ENCODE results near the gene NUDT7. TPM values are rescaled to one million over a fixed set of nuclear protein-coding genes. Genes with fewer than 3 reads are reported as not detected.

NUDT7 gene
- total RNA-seq, 4 donors from 2014 or later, result 10.3 to 16.0 (median 12.0) TPM

DNA sequence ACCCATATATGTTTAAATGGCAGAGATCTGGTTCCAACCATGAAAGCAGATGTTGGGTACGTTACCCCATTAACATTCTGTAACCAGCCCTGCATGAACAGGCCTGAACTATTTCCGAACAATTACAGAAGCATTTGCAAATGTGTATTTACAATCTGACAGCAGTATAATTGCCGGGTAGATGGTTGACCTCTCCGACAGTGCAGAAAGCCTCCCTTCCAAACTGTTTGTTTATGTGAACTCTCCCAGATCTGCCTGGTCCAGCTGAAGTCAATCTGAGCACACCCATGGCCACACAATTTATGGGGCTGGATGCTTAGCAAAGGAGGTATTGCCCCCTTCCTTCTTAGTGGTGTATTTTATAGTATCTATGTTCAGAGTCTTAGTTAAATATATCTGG is 21.8 kb downstream of the NUDT7 start:
- 67 to 77% methylated on average over 4 of the region's 4 CpGs for WGBS, 2 donors
- intact Hi-C loops (cut with DNase I; ENCODE audit: low total_unique reads), result no loop called here
- no peak for DNase-seq (ENCODE audit: low spot score in 2 of 2)
- TF ChIP-seq, protein P1, sequence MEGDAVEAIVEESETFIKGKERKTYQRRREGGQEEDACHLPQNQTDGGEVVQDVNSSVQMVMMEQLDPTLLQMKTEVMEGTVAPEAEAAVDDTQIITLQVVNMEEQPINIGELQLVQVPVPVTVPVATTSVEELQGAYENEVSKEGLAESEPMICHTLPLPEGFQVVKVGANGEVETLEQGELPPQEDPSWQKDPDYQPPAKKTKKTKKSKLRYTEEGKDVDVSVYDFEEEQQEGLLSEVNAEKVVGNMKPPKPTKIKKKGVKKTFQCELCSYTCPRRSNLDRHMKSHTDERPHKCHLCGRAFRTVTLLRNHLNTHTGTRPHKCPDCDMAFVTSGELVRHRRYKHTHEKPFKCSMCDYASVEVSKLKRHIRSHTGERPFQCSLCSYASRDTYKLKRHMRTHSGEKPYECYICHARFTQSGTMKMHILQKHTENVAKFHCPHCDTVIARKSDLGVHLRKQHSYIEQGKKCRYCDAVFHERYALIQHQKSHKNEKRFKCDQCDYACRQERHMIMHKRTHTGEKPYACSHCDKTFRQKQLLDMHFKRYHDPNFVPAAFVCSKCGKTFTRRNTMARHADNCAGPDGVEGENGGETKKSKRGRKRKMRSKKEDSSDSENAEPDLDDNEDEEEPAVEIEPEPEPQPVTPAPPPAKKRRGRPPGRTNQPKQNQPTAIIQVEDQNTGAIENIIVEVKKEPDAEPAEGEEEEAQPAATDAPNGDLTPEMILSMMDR (IDR thresholded peaks at IDR 0.05), result no peak
- no peak for TF ChIP-seq POLR2A (IDR thresholded peaks at IDR 0.05)
- no peak overlapping the region for H3K4me3 ChIP-seq (ENCODE audit: low read depth, poor library complexity, severe bottlenecking)

DNA sequence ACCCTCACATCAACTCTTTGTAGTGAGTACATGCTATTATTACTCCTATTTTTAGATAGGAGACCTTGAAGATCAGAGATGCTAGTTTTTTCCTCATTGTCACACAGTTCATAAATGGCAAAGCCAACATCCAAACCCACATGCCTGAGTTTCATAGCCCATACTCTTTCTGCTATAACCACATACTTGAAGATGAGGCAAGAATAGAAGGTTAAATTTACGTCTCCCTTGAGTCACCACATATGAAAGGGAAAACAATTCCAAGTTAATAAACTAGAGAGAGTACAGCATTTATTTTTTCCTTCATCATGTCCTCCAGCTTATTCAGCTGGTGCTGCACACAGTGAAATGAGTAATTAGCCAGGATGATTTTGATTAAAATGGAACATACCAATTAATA is 23.7 kb downstream of the NUDT7 start:
- no peak overlapping the region for H3K4me3 ChIP-seq (ENCODE audit: low read depth, poor library complexity, severe bottlenecking)
- TF ChIP-seq POLR2A (IDR thresholded peaks at IDR 0.05), result no peak
- TF ChIP-seq, protein P1 (IDR thresholded peaks at IDR 0.05), result no peak
- intact Hi-C loops (cut with DNase I; ENCODE audit: low total_unique reads), result no loop called here
- 51 to 72% methylated on average over 1 of the region's 1 CpG for WGBS, 2 donors
- no peak for DNase-seq (ENCODE audit: low spot score in 2 of 2)

DNA sequence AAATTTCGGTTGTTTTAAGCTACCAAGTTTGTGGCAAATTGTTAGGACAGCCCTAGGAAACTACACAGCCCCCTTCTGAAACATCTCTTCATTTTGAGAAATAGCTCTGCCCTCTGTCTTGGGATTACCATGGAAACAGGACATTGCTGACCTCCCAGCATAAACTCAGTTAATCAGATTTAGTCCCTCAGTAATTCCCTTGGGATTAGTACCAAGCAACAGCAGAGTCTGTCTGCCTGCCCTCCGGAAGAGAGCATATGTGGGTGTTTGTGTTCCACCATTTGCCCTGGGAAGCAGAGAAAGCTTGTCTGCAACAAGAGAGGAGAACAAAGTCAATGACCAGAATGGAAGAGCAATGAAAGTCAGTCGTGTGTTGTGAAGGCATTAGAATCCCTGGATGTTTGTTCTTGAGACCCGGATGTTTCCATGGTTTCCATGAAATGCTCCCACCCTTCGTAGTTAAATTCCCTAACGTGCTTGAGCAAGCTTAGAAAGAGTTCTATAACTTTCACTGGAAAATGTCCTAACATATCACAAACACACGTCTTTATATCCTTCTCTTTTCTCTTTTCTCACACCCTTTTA is 26.2 kb downstream of the NUDT7 start:
- 56 to 65% methylated on average over 7 of the region's 7 CpGs for WGBS, 2 donors
- TF ChIP-seq, protein P1 (IDR thresholded peaks at IDR 0.05), result no peak
- intact Hi-C loops (cut with DNase I; ENCODE audit: low total_unique reads), result no loop called here
- DNase-seq (ENCODE audit: low spot score in 2 of 2), result no peak
- H3K4me3 ChIP-seq (ENCODE audit: low read depth, poor library complexity, severe bottlenecking), result no peak overlapping the region

DNA sequence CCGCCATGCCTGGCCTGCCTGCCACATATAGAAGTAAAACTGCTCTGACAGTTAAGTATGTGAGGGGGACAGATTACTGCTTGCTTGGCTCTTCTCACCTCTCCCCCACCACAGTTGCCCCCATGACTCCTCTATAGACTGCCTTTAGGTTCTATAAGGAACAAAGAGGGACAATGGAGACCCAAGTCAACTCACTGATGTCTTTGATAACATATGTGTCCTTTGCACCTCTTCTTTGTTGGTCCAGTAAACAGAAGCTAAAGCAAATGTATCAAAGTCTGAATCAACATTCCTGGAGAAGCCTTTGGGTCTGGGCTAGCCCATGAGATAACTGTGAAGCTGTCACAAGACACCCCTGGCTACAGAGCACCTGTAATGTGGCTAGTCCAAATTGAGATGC is 27.1 kb downstream of the NUDT7 start:
- H3K4me3 ChIP-seq (ENCODE audit: low read depth, poor library complexity, severe bottlenecking), result no peak overlapping the region
- TF ChIP-seq, protein P1 (IDR thresholded peaks at IDR 0.05), result no peak
- no peak for TF ChIP-seq POLR2A (IDR thresholded peaks at IDR 0.05)
- no peak for DNase-seq (ENCODE audit: low spot score in 2 of 2)
- WGBS, 2 donors, result 64 to 100% methylated on average over 1 of the region's 1 CpG
- intact Hi-C loops (cut with DNase I; ENCODE audit: low total_unique reads), result no loop called here

DNA sequence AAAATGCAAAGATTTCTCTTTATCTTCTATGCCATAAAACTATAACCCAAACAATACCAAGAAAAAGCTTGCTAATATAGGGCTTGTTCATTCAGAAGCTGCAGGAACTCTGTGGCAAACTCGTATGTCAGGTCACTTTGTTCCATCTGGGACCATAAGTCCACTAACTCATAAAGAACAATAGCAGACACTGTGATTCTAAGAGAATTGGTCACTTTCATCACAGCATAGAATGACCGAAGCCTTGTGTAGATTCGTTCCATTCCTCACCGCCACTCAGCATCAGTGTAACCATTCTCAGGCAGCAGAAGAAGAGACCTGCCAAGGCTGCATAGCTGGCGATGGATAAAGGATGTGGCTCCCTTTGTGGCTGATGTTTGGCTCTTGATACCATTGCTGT is 35.7 kb downstream of the NUDT7 start:
- intact Hi-C loops (cut with DNase I; ENCODE audit: low total_unique reads), result no loop called here
- no peak for TF ChIP-seq POLR2A (IDR thresholded peaks at IDR 0.05)
- TF ChIP-seq, protein P1 (IDR thresholded peaks at IDR 0.05), result no peak
- H3K4me3 ChIP-seq (ENCODE audit: low read depth, poor library complexity, severe bottlenecking), result no peak overlapping the region
- 90 to 92% methylated on average over 5 of the region's 5 CpGs for WGBS, 2 donors
- no peak for DNase-seq (ENCODE audit: low spot score in 2 of 2)

DNA sequence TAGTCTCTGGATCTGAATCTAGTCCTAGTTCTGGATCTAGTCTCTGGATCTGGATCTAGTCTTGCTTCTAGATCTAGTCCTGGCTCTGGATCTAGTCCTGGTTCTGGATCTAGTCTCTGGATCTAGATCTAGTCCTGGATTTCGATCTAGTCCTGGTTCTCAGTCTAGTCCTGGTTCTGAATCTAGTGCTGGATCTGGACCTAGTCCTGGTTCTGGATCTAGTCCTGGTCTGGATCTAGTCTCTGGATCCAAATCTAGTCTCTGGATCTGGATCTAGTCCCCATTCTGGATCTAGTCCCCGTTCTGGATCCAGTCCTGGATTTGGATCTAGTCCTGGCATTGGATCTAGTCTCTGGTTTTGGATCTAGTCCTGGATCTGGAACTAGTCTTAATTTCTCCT is 36.2 kb downstream of the NUDT7 start:
- no peak for DNase-seq (ENCODE audit: low spot score in 2 of 2)
- no peak overlapping the region for H3K4me3 ChIP-seq (ENCODE audit: low read depth, poor library complexity, severe bottlenecking)
- intact Hi-C loops (cut with DNase I; ENCODE audit: low total_unique reads), result no loop called here
- TF ChIP-seq, protein P1 (IDR thresholded peaks at IDR 0.05), result no peak
- TF ChIP-seq POLR2A (IDR thresholded peaks at IDR 0.05), result no peak
- WGBS, 2 donors, result 73 to 80% methylated on average over 2 of the region's 2 CpGs

Measured in lower leg skin (tissue), 4 donors.